HFF-Myc (cell line): Measurements from ENCODE around the gene COA7.
"Not testable (repeated sequence)": the region's sequence is repeated elsewhere in the genome, so short reads cannot be mapped to it uniquely, and the experiment has no call there.

Experiments used
- DNase-seq: peaks from one replicate; pipeline ENCODE4 v3.0.0-alpha.2; 2011; ENCODE audit warnings: low read depth; ENCODE audit errors: extremely low read depth
- H3K4me3 ChIP-seq: replicated peaks from 2 replicates; pipeline ENCODE4 v1.5.1; 2011; ENCODE audit warnings: low read depth, mild to moderate bottlenecking, control low read depth, low read length
- TF ChIP-seq, protein P1 (sequence below): IDR thresholded peaks from 2 replicates; pipeline ENCODE4 v1.5.1; 2012; ENCODE audit warnings: mild to moderate bottlenecking, low read depth, low read length, control low read depth; ENCODE audit errors: missing control alignments

The COA7 gene

GRCh38 chr1:52738148-52738547 is 40.0 kb upstream of the COA7 start:
- no peak for DNase-seq
- TF ChIP-seq, protein P1, sequence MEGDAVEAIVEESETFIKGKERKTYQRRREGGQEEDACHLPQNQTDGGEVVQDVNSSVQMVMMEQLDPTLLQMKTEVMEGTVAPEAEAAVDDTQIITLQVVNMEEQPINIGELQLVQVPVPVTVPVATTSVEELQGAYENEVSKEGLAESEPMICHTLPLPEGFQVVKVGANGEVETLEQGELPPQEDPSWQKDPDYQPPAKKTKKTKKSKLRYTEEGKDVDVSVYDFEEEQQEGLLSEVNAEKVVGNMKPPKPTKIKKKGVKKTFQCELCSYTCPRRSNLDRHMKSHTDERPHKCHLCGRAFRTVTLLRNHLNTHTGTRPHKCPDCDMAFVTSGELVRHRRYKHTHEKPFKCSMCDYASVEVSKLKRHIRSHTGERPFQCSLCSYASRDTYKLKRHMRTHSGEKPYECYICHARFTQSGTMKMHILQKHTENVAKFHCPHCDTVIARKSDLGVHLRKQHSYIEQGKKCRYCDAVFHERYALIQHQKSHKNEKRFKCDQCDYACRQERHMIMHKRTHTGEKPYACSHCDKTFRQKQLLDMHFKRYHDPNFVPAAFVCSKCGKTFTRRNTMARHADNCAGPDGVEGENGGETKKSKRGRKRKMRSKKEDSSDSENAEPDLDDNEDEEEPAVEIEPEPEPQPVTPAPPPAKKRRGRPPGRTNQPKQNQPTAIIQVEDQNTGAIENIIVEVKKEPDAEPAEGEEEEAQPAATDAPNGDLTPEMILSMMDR, result no peak
- H3K4me3 ChIP-seq, result no peak overlapping the region

GRCh38 chr1:52735371-52735770 is 37.2 kb upstream of the COA7 start:
- not testable (repeated sequence) for DNase-seq

GRCh38 chr1:52733368-52733767 is 35.2 kb upstream of the COA7 start:
- DNase-seq, result no peak
- TF ChIP-seq, protein P1, result no peak
- H3K4me3 ChIP-seq, result no peak overlapping the region

More at GRCh38 chr1:52735371-52735770, 37.2 kb upstream of the COA7 start:
- H3K4me3 ChIP-seq, result not testable (repeated sequence)

- no peak for DNase-seq
- TF ChIP-seq, protein P1, result no peak
- peak overlapping the region; percentile 13; the same call in 1 of the 2 replicates for H3K4me3 ChIP-seq
These were observed 30.0 kb upstream of the COA7 start for GRCh38 chr1:52727956-52728656.

GRCh38 chr1:52727114-52727586 is 29.0 kb upstream of the COA7 start:
- peak overlapping the region; percentile 87 for H3K4me3 ChIP-seq
- TF ChIP-seq, protein P1, result no peak
- no peak for DNase-seq

- peak within 1 kb of the TSS; percentile 87 for H3K4me3 ChIP-seq
- peak; percentile 40 for DNase-seq
- TF ChIP-seq, protein P1, result no peak
These were observed 28.3 kb upstream of the COA7 start, which contains the start of gene ZYG11B for GRCh38 chr1:52726265-52727113. Gene ZYG11B, plus strand, starts transcription at chr1:52726453. Its CDS starts 201 bp downstream, at chr1:52726654.

GRCh38 chr1:52725903-52726264 is 27.7 kb upstream of the COA7 start:
- TF ChIP-seq, protein P1, result no peak
- DNase-seq, result no peak
- peak overlapping the region; percentile 87 for H3K4me3 ChIP-seq
